ENCODE results near the gene CCT3. TPM values are rescaled to one million over a fixed set of nuclear protein-coding genes. Genes with fewer than 3 reads are reported as not detected.

CCT3 gene
- total RNA-seq, 1 experiment from 2014 or later, result 619 TPM

DNA sequence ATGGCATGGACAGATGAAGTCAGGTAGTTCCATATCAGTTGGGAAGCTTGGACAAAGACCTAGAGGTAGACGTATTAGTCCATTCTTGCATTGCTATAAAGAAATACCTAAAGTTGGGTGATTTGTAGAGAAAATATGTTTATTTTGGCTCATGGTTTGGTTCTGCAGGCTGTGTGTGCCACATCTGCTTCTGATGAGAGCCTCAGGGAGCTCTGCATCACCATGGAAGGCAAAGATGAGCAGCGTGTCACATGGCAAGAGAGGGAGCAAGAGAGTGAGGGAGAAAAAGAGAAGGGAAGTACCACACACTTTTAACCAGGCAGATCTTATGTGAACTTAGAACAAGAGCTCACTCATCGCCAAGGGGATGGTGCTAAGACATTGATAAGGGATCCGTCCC lies 9.2 kb upstream of the CCT3 start:
- TF ChIP-seq ZNF274 (IDR thresholded peaks at IDR 0.05; ENCODE audit: low read depth, low read length), result no peak
- TF ChIP-seq, protein P1, sequence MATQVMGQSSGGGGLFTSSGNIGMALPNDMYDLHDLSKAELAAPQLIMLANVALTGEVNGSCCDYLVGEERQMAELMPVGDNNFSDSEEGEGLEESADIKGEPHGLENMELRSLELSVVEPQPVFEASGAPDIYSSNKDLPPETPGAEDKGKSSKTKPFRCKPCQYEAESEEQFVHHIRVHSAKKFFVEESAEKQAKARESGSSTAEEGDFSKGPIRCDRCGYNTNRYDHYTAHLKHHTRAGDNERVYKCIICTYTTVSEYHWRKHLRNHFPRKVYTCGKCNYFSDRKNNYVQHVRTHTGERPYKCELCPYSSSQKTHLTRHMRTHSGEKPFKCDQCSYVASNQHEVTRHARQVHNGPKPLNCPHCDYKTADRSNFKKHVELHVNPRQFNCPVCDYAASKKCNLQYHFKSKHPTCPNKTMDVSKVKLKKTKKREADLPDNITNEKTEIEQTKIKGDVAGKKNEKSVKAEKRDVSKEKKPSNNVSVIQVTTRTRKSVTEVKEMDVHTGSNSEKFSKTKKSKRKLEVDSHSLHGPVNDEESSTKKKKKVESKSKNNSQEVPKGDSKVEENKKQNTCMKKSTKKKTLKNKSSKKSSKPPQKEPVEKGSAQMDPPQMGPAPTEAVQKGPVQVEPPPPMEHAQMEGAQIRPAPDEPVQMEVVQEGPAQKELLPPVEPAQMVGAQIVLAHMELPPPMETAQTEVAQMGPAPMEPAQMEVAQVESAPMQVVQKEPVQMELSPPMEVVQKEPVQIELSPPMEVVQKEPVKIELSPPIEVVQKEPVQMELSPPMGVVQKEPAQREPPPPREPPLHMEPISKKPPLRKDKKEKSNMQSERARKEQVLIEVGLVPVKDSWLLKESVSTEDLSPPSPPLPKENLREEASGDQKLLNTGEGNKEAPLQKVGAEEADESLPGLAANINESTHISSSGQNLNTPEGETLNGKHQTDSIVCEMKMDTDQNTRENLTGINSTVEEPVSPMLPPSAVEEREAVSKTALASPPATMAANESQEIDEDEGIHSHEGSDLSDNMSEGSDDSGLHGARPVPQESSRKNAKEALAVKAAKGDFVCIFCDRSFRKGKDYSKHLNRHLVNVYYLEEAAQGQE (IDR thresholded peaks at IDR 0.05; ENCODE audit: low read depth), result no peak
- intact Hi-C loops (cut with micrococcal nuclease), result no loop called here
- H3K4me2 ChIP-seq (ENCODE audit: low read length), result no peak overlapping the region
- no peaks in the 10 kb centered on the region for H3K79me2 ChIP-seq (ENCODE audit: insufficient read depth, low read length)
- no TSS peak for BruUV-seq (replicated peaks)
- H3K27ac ChIP-seq (ENCODE audit: low read depth, low read length), result no peak overlapping the region
- DNase-seq (ENCODE audit: low read depth, low spot score) (no peak), ATAC-seq (no peak)
- H3K4me1 ChIP-seq (ENCODE audit: control insufficient read depth in 1 of 2, insufficient read depth in 2 of 2, low read length in 2 of 2), result no peaks in the 10 kb centered on the region
- ChIA-PET CTCF (interaction anchor here (1.3 kb wide), 1 partner anchor 98 kb away, joined by 3 read pairs; no protein-coding TSS in a partner anchor), RAD21 (ENCODE audit: low non-redundant PET in 1 of 2, low total read pairs in 2 of 2, uncharacterized antibody in 2 of 2, unreplicated experiment in 2 of 2) (no interaction called here), POLR2A (no interaction called here)
- no peaks in the 10 kb centered on the region for H3K36me3 ChIP-seq (ENCODE audit: control insufficient read depth in 1 of 2, insufficient read depth in 2 of 2, low read length in 2 of 2)
- H3K4me3 ChIP-seq (replicated peaks in 1 of 2; ENCODE audit: low read depth in 1 of 2, low read length in 2 of 2), result no peak overlapping the region
- 0 out of 2 replicates have a peak, but pooled peaks cover 2% of the 10 kb centered on the region for H3K27me3 ChIP-seq (ENCODE audit: insufficient read depth, low read length)
- H3K9me3 ChIP-seq (ENCODE audit: control insufficient read depth in 1 of 2, insufficient read depth in 1 of 2, low read depth in 1 of 2, low read length in 2 of 2), result no peaks in the 10 kb centered on the region
- H3K9ac ChIP-seq (ENCODE audit: low read length), result no peak overlapping the region
- no peaks in the 10 kb centered on the region for H3K9me2 ChIP-seq (ENCODE audit: insufficient read depth)
- no peak overlapping the region for H2AFZ ChIP-seq (ENCODE audit: low read depth, low read length, poor library complexity, severe bottlenecking)
- no peaks in the 10 kb centered on the region for H4K20me1 ChIP-seq (ENCODE audit: insufficient read depth)

DNA sequence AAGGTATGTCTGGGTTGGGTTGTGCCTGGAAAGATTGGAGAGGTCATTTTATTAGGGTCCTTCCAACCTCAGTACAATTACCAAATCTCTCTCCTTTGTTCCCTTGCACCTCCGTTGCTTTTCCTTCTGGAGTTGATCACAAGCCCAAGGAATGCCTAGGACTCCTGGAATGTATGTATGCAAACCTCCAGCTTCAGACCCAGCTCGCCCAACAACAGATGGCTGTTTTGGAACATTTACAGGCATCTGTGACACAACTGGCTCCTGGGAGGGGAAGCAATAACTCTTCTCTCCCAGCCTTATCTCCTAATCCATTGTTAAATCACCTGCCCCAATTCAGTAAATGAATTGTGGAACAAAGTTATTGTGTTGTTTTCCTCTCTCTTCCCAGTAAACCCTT lies 8.5 kb upstream of the CCT3 start:
- POLR2A ChIA-PET, result no interaction called here
- TF ChIP-seq, protein P2, sequence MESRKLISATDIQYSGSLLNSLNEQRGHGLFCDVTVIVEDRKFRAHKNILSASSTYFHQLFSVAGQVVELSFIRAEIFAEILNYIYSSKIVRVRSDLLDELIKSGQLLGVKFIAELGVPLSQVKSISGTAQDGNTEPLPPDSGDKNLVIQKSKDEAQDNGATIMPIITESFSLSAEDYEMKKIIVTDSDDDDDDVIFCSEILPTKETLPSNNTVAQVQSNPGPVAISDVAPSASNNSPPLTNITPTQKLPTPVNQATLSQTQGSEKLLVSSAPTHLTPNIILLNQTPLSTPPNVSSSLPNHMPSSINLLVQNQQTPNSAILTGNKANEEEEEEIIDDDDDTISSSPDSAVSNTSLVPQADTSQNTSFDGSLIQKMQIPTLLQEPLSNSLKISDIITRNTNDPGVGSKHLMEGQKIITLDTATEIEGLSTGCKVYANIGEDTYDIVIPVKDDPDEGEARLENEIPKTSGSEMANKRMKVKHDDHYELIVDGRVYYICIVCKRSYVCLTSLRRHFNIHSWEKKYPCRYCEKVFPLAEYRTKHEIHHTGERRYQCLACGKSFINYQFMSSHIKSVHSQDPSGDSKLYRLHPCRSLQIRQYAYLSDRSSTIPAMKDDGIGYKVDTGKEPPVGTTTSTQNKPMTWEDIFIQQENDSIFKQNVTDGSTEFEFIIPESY (IDR thresholded peaks at IDR 0.05; ENCODE audit: extremely low read depth, insufficient replicate concordance, low read length), result no peak
- TF ChIP-seq, protein P1 (IDR thresholded peaks at IDR 0.05; ENCODE audit: low read depth), result no peak
- no peak for TF ChIP-seq ELF1 (IDR thresholded peaks at IDR 0.05; ENCODE audit: borderline replicate concordance, low read depth)
- no peak for TF ChIP-seq RAD21 (IDR thresholded peaks at IDR 0.05; ENCODE audit: low read depth)
- TF ChIP-seq CBX3 (IDR thresholded peaks at IDR 0.05; ENCODE audit: low read depth), result no peak
- no peak for TF ChIP-seq FOSL1 (IDR thresholded peaks at IDR 0.05; ENCODE audit: low read depth)
- no peak for TF ChIP-seq SP1 (IDR thresholded peaks at IDR 0.05; ENCODE audit: low read depth)

More for the DNA sequence above, 8.5 kb upstream of the CCT3 start:
- H3K79me2 ChIP-seq (ENCODE audit: insufficient read depth, low read length), result no peaks in the 10 kb centered on the region
- H4K20me1 ChIP-seq (ENCODE audit: insufficient read depth), result no peaks in the 10 kb centered on the region
- no peaks in the 10 kb centered on the region for H3K9me3 ChIP-seq (ENCODE audit: control insufficient read depth in 1 of 2, insufficient read depth in 1 of 2, low read depth in 1 of 2, low read length in 2 of 2)
- BruUV-seq (replicated peaks), result no TSS peak
- RAD21 ChIA-PET (ENCODE audit: low non-redundant PET in 1 of 2, low total read pairs in 2 of 2, uncharacterized antibody in 2 of 2, unreplicated experiment in 2 of 2), result no interaction called here
- intact Hi-C loops (cut with micrococcal nuclease), result no loop called here
- H3K27ac ChIP-seq (ENCODE audit: low read depth, low read length), result no peak overlapping the region
- H2AFZ ChIP-seq (ENCODE audit: low read depth, low read length, poor library complexity, severe bottlenecking), result no peak overlapping the region
- CTCF ChIA-PET, result no interaction called here
- no peaks in the 10 kb centered on the region for H3K9me2 ChIP-seq (ENCODE audit: insufficient read depth)
- no peak overlapping the region for H3K4me2 ChIP-seq (ENCODE audit: low read length)
- no peaks in the 10 kb centered on the region for H3K4me1 ChIP-seq (ENCODE audit: control insufficient read depth in 1 of 2, insufficient read depth in 2 of 2, low read length in 2 of 2)
- ATAC-seq, result no peak
- DNase-seq (ENCODE audit: low read depth, low spot score), result no peak
- H3K27me3 ChIP-seq (ENCODE audit: insufficient read depth, low read length), result 0 out of 2 replicates have a peak, but pooled peaks cover 2% of the 10 kb centered on the region
- no peak overlapping the region for H3K4me3 ChIP-seq (replicated peaks in 1 of 2; ENCODE audit: low read depth in 1 of 2, low read length in 2 of 2)
- no peaks in the 10 kb centered on the region for H3K36me3 ChIP-seq (ENCODE audit: control insufficient read depth in 1 of 2, insufficient read depth in 2 of 2, low read length in 2 of 2)
- no peak overlapping the region for H3K9ac ChIP-seq (ENCODE audit: low read length)

All from HCT116 (cell line).